VCaP (cell line): ENCODE results near the gene DNAJC22.
"Not testable (repeated sequence)": the region's sequence is repeated elsewhere in the genome, so short reads cannot be mapped to it uniquely, and the experiment has no call there.

Experiments used
- H3K27ac ChIP-seq: fragments of 450-650 bp; 2 replicates; pipeline ENCODE4 v1.5.1; 2017
- CTCF ChIP-seq: fragments of 450-650 bp; conservative IDR thresholded peaks from 2 replicates; pipeline ENCODE4 v1.5.1; 2017; ENCODE audit warnings: mild to moderate bottlenecking, moderate library complexity

Gene DNAJC22

DNA sequence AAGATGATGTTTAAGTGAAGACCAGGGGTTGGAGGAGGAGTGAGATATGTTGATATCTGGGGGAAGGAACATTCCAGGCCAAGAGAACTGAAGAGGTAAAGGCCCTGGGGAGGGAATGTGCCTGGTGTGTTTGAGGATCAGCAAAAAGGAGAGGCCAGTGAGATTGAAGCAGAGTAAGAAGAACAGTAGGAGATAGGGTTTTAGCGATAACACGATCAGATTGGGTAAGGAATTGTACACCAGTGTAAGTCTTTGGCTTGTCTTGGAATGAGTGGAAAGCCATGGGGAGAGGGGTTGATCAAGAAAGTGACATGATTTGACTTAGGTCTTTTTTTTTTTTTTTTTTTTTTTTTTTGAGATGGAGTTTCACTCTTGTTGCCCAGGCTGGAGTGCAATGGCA, 18.8 kb upstream of the DNAJC22 start:
- TF ChIP-seq CTCF, result no peak
- H3K27ac ChIP-seq, result no peak overlapping the region

GRCh38 chr12:49328816-49329215, 17.9 kb upstream of the DNAJC22 start:
- no peak overlapping the region for H3K27ac ChIP-seq
- no peak for TF ChIP-seq CTCF

DNA sequence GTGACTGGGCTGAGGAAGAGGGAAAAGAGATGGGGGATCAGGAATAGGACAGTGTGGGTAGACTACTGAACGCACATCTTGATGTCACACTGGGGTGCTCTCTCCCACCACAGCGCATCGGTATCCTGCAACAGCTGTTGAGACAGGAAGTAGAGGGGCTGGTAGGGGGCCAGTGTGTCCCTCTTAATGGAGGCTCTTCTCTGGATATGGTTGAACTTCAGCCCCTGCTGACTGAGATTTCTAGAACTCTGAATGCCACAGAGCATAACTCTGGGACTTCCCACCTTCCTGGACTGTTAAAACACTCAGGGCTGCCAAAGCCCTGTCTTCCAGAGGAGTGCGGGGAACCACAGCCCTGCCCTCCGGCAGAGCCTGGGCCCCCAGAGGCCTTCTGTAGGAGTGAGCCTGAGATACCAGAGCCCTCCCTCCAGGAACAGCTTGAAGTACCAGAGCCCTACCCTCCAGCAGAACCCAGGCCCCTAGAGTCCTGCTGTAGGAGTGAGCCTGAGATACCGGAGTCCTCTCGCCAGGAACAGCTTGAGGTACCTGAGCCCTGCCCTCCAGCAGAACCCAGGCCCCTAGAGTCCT, 16.6 kb upstream of the DNAJC22 start:
- no peak for TF ChIP-seq CTCF
- H3K27ac ChIP-seq, result peak overlapping the region; percentile 53

GRCh38 chr12:49330631-49331379, 15.9 kb upstream of the DNAJC22 start:
- TF ChIP-seq CTCF, result no peak
- peak overlapping the region; percentile 53 for H3K27ac ChIP-seq

DNA sequence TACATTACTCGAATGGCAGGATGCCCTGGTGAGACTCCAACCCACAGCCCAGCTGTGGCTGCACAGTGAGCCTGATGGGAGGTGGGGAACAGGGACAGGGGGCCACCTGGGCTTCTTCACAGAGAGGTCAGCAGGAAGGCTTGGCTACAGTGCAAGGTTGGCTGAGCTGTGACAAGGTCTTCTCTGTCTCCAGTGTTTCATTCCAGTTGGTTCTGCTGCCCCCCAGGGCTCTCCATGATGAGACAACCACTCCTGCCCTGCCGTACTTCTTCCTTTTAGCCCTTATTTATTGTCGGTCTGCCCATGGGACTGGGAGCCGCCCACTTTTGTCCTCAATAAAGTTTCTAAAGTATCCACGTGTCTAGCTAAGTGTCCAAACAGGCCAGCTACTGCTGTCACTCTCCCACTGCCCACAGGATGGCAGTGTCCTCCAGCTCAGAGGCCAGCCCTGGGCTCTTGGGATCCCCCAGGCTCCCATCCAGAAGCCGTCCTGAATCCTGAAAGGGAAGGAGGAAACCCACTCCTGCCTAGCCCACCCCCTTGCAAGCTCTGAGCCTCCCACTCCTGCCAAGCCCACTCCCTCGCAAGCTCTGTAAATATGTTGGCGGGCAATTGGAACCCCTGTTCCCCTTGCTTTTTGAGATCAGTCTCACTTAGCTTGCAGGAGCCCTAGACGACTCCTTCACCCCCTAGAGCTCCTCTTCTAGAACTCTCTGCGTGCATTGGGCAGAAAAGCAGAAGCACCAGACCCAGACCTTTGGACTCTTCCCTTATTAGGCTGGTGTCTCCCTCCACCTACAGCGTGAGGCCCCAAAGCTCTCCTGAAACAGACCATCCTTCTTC, 15.1 kb upstream of the DNAJC22 start:
- TF ChIP-seq CTCF, result peak; percentile 98
- peak overlapping the region; percentile 53 for H3K27ac ChIP-seq

GRCh38 chr12:49332441-49332861, 14.2 kb upstream of the DNAJC22 start:
- TF ChIP-seq CTCF, result no peak

DNA sequence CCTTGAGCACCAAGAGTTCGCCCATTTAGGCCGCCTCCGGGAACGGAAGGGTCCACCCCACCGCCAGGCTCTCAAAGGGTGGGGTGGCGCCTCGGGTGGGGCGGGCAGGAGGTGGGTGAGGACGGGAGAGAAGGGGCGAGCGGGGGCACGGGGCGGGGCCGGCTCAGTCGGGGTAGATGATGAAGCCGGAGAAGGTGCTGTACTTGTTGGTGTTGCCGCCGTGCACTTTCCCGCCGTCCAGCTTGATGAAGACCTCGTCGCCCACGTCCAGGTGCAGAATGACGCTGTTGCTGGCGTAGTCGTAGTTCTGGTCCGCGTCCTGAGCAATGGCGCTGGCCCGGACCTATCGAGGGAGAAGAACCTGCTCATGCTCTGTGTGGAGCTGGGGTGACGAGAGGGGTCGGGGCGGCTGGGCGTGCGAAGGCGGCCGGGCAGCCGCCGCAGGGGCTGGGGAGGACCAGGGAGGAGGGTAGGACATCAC, 13.8 kb upstream of the DNAJC22 start:
- TF ChIP-seq CTCF, result no peak
- no peak overlapping the region for H3K27ac ChIP-seq

More at GRCh38 chr12:49332441-49332861, 14.2 kb upstream of the DNAJC22 start:
- H3K27ac ChIP-seq, result no peak overlapping the region

GRCh38 chr12:49333778-49334177, 12.9 kb upstream of the DNAJC22 start:
- not testable (repeated sequence) for H3K27ac ChIP-seq
